ENCODE data around the gene WFIKKN1. TPM values are rescaled to one million over a fixed set of nuclear protein-coding genes. Genes with fewer than 3 reads are reported as not detected.

The WFIKKN1 gene
- total RNA-seq, 1 donor, result 0.43 TPM

GRCh38 chr16:658679-659571, 28.1 kb downstream of the WFIKKN1 start:
- DNase-seq (ENCODE audit: low read depth), result no peak
- H3K4me3 ChIP-seq (ENCODE audit: low read depth, low read length), result no peak overlapping the region
- TF ChIP-seq CTCF (IDR thresholded peaks at IDR 0.05; ENCODE audit: insufficient read depth, low read depth, low read length), result no peak

- DNase-seq (ENCODE audit: low read depth), result no peak
- TF ChIP-seq CTCF (IDR thresholded peaks at IDR 0.05; ENCODE audit: insufficient read depth, low read depth, low read length), result no peak
- no peak overlapping the region for H3K4me3 ChIP-seq (ENCODE audit: low read depth, low read length)
Observed at GRCh38 chr16:659618-660017, 28.8 kb downstream of the WFIKKN1 start.

- DNase-seq (ENCODE audit: low read depth), result no peak
Observed at GRCh38 chr16:660132-660458, 29.3 kb downstream of the WFIKKN1 start.

GRCh38 chr16:660459-661183, 29.8 kb downstream of the WFIKKN1 start:
- H3K4me3 ChIP-seq (ENCODE audit: low read depth, low read length), result no peak overlapping the region
- peak; percentile 45 for TF ChIP-seq CTCF (IDR thresholded peaks at IDR 0.05; ENCODE audit: insufficient read depth, low read depth, low read length)
- peak; percentile 78 for DNase-seq (ENCODE audit: low read depth)

More at GRCh38 chr16:660132-660458, 29.3 kb downstream of the WFIKKN1 start:
- no peak overlapping the region for H3K4me3 ChIP-seq (ENCODE audit: low read depth, low read length)
- no peak for TF ChIP-seq CTCF (IDR thresholded peaks at IDR 0.05; ENCODE audit: insufficient read depth, low read depth, low read length)

- no peak for DNase-seq (ENCODE audit: low read depth)
- no peak for TF ChIP-seq CTCF (IDR thresholded peaks at IDR 0.05; ENCODE audit: insufficient read depth, low read depth, low read length)
- no peak overlapping the region for H3K4me3 ChIP-seq (ENCODE audit: low read depth, low read length)
Observed at GRCh38 chr16:661184-661821, 30.5 kb downstream of the WFIKKN1 start.

- no peak for DNase-seq (ENCODE audit: low read depth)
- TF ChIP-seq CTCF (IDR thresholded peaks at IDR 0.05; ENCODE audit: insufficient read depth, low read depth, low read length), result no peak
- H3K4me3 ChIP-seq (ENCODE audit: low read depth, low read length), result no peak overlapping the region
Observed at GRCh38 chr16:662095-662494, 31.3 kb downstream of the WFIKKN1 start.
